ENCODE measurements around the gene CCDC51.

The CCDC51 gene

GRCh38 chr3:48435774-48436476, 4.0 kb downstream of the CCDC51 start:
- in situ Hi-C loops (cut with HindIII; ENCODE audit: low pct_unique_long_range_greater_than_20kb, low sequenced_read_pairs): no loop called here
- peak in 1 of 2 experiments; percentile 83 for DNase-seq (ENCODE audit: low read depth in 1 of 2, low spot score in 1 of 2)
- TF ChIP-seq JUND (IDR thresholded peaks at IDR 0.05; ENCODE audit: low read depth): no peak

- no peak for TF ChIP-seq JUND (IDR thresholded peaks at IDR 0.05; ENCODE audit: low read depth)
- no peak for DNase-seq (ENCODE audit: low read depth in 1 of 2, low spot score in 1 of 2)
- in situ Hi-C loops (cut with HindIII; ENCODE audit: low pct_unique_long_range_greater_than_20kb, low sequenced_read_pairs): no loop called here
Measured at GRCh38 chr3:48435223-48435595, 4.7 kb downstream of the CCDC51 start.

- in situ Hi-C loops (cut with HindIII; ENCODE audit: low pct_unique_long_range_greater_than_20kb, low sequenced_read_pairs): no loop called here
- no peak for DNase-seq (ENCODE audit: low read depth in 1 of 2, low spot score in 1 of 2)
Measured at GRCh38 chr3:48434591-48435222, 5.2 kb downstream of the CCDC51 start.

GRCh38 chr3:48433472-48434118, 6.3 kb downstream of the CCDC51 start:
- in situ Hi-C loops (cut with HindIII; ENCODE audit: low pct_unique_long_range_greater_than_20kb, low sequenced_read_pairs): no loop called here
- TF ChIP-seq JUND (IDR thresholded peaks at IDR 0.05; ENCODE audit: low read depth): no peak
- DNase-seq (ENCODE audit: low read depth in 1 of 2, low spot score in 1 of 2): peak in 1 of 2 experiments; percentile 73

More at GRCh38 chr3:48434591-48435222, 5.2 kb downstream of the CCDC51 start:
- TF ChIP-seq JUND (IDR thresholded peaks at IDR 0.05; ENCODE audit: low read depth): no peak

- DNase-seq (ENCODE audit: low read depth in 1 of 2, low spot score in 1 of 2): peak in 1 of 2 experiments; percentile 39
- TF ChIP-seq JUND (IDR thresholded peaks at IDR 0.05; ENCODE audit: low read depth): no peak
- in situ Hi-C loops (cut with HindIII; ENCODE audit: low pct_unique_long_range_greater_than_20kb, low sequenced_read_pairs): no loop called here
Measured at GRCh38 chr3:48432411-48433371, 7.2 kb downstream of the CCDC51 start.

- no peak for DNase-seq (ENCODE audit: low read depth in 1 of 2, low spot score in 1 of 2)
- no peak for TF ChIP-seq JUND (IDR thresholded peaks at IDR 0.05; ENCODE audit: low read depth)
- in situ Hi-C loops (cut with HindIII; ENCODE audit: low pct_unique_long_range_greater_than_20kb, low sequenced_read_pairs): no loop called here
Measured at GRCh38 chr3:48431224-48432029, 8.5 kb downstream of the CCDC51 start.

GRCh38 chr3:48430708-48431101, 9.2 kb downstream of the CCDC51 start:
- no peak for TF ChIP-seq JUND (IDR thresholded peaks at IDR 0.05; ENCODE audit: low read depth)
- DNase-seq (ENCODE audit: low read depth in 1 of 2, low spot score in 1 of 2): no peak
- in situ Hi-C loops (cut with HindIII; ENCODE audit: low pct_unique_long_range_greater_than_20kb, low sequenced_read_pairs): no loop called here

GRCh38 chr3:48429960-48430707, 9.8 kb downstream of the CCDC51 start, which contains the start of gene PLXNB1:
Gene PLXNB1, minus strand, starts transcription at chr3:48430086. Its CDS starts 5,475 bp downstream, at chr3:48424611.
- no peak for TF ChIP-seq JUND (IDR thresholded peaks at IDR 0.05; ENCODE audit: low read depth)
- DNase-seq (ENCODE audit: low read depth in 1 of 2, low spot score in 1 of 2): peak; percentile 73 to 90
- in situ Hi-C loops (cut with HindIII; ENCODE audit: low pct_unique_long_range_greater_than_20kb, low sequenced_read_pairs): no loop called here

- no peak for TF ChIP-seq JUND (IDR thresholded peaks at IDR 0.05; ENCODE audit: low read depth)
- DNase-seq (ENCODE audit: low read depth in 1 of 2, low spot score in 1 of 2): peak; percentile 71 to 89
- in situ Hi-C loops (cut with HindIII; ENCODE audit: low pct_unique_long_range_greater_than_20kb, low sequenced_read_pairs): no loop called here
Measured at GRCh38 chr3:48429317-48429959, 10.5 kb downstream of the CCDC51 start.

- no peak for DNase-seq (ENCODE audit: low read depth in 1 of 2, low spot score in 1 of 2)
- in situ Hi-C loops (cut with HindIII; ENCODE audit: low pct_unique_long_range_greater_than_20kb, low sequenced_read_pairs): no loop called here
- no peak for TF ChIP-seq JUND (IDR thresholded peaks at IDR 0.05; ENCODE audit: low read depth)
Measured at GRCh38 chr3:48428572-48429316, 11.2 kb downstream of the CCDC51 start.
